Measurements from ENCODE around the gene ZNF516. TPM values are rescaled to one million over a fixed set of nuclear protein-coding genes. Genes with fewer than 3 reads are reported as not detected.

Gene ZNF516
- total RNA-seq, 4 donors from 2014 or later, result 11.2 to 27.7 (median 16.6) TPM

- TF ChIP-seq CTCF (IDR thresholded peaks at IDR 0.05), result no peak
- no peak for ATAC-seq (ENCODE audit: low FRiP score)
- DNase-seq (ENCODE audit: low spot score), result no peak
Observed at GRCh38 chr18:76521417-76522121, 26.5 kb upstream of the ZNF516 start.

- DNase-seq (ENCODE audit: low spot score) (no peak), ATAC-seq (ENCODE audit: low FRiP score) (no peak)
- TF ChIP-seq CTCF (IDR thresholded peaks at IDR 0.05), result no peak
Observed at GRCh38 chr18:76518860-76519538, 24.0 kb upstream of the ZNF516 start.

DNA sequence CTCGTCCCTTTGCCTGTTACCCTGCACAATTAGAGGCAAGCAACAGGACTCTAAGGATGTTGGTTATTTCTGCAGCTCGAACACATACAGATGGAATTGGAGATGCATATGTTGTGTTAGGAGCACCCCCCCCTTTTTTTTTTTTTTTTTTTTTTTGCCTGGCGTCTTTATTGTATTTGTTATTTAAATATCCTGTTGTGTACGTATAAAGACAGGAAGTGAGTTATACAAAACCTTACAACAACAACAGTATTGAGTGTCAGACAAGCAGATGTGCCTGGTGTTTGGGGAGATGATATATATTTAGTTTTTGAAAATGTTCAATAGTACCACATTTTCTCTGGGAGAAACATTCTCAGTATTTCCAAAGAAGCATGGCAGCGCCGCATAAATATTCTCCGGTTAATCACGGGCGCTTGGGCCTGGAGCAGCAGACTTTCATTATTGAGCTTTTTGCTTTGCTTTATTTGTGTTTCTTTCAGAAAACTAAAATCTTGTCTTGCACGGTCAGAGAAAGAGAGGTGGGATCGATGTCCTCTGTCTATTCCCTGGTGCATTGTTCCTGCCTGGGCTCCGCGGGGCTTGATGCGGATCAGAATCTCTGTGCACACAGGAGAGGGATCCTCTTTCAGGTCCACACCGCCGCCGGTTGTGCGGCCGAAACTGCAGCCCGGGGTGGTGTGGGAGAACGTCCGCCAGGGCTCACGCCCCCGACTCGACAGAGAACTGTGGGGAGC is 23.2 kb upstream of the ZNF516 start:
- no peak for DNase-seq (ENCODE audit: low spot score)
- ATAC-seq (ENCODE audit: low FRiP score), result peak; percentile 83
- no peak for TF ChIP-seq CTCF (IDR thresholded peaks at IDR 0.05)

DNA sequence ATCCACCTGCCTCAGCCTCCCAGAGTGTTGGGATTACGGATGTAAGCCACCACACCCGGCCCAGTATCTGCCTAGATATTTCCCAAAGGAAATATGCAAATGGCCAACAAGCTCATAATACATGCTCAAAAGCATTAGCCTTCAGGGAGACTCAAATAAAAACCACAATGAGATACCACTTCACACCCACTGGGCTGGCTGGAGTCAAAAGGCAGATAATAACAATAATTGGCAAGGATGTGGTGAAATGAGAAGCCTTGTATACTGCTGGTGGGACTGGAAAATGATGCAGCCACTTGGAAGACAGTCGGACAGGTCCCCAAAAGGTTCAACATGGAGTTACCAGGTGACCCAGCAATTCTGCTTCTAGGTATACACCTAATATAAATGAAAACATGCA is 20.5 kb upstream of the ZNF516 start:
- ATAC-seq (ENCODE audit: low FRiP score) (no peak), DNase-seq (ENCODE audit: low spot score) (no peak)
- TF ChIP-seq CTCF (IDR thresholded peaks at IDR 0.05), result no peak

GRCh38 chr18:76514573-76514972 is 19.5 kb upstream of the ZNF516 start:
- no peak for TF ChIP-seq CTCF (IDR thresholded peaks at IDR 0.05)
- ATAC-seq (ENCODE audit: low FRiP score), result no peak

GRCh38 chr18:76507830-76508385 is 12.9 kb upstream of the ZNF516 start:
- no peak for TF ChIP-seq CTCF (IDR thresholded peaks at IDR 0.05)
- DNase-seq (ENCODE audit: low spot score) (no peak), ATAC-seq (ENCODE audit: low FRiP score) (no peak)

More at GRCh38 chr18:76514573-76514972, 19.5 kb upstream of the ZNF516 start:
- no peak for DNase-seq (ENCODE audit: low spot score)
